Kidney glomerular epithelial cell (primary cell): ENCODE results near the gene VAPA.
"Not testable (repeated sequence)": the region's sequence is repeated elsewhere in the genome, so short reads cannot be mapped to it uniquely, and the experiment has no call there.

ENCODE experiments used
- DNase-seq: peaks from one replicate; lab custom pipeline; 2025; lab: John Stamatoyannopoulos, UW

VAPA gene

GRCh38 chr18:9886005-9886348 is 27.8 kb upstream of the VAPA start:
- DNase-seq = no peak

GRCh38 chr18:9887992-9888391 is 25.8 kb upstream of the VAPA start:
- no peak for DNase-seq

GRCh38 chr18:9890196-9890595 is 23.6 kb upstream of the VAPA start:
- DNase-seq = no peak

- no peak for DNase-seq
These were observed 22.9 kb upstream of the VAPA start for GRCh38 chr18:9890957-9891356.

GRCh38 chr18:9891515-9891914 is 22.3 kb upstream of the VAPA start:
- peak; percentile 64 for DNase-seq

- DNase-seq = no peak
These were observed 19.3 kb upstream of the VAPA start for GRCh38 chr18:9894454-9895068.

GRCh38 chr18:9897129-9897528 is 16.7 kb upstream of the VAPA start:
- no peak for DNase-seq

GRCh38 chr18:9897787-9898291 is 16.0 kb upstream of the VAPA start:
- DNase-seq = not testable (repeated sequence)

- DNase-seq = peak; percentile 63
These were observed 14.8 kb upstream of the VAPA start for GRCh38 chr18:9898792-9899549.

GRCh38 chr18:9899550-9899930 is 14.3 kb upstream of the VAPA start:
- not testable (repeated sequence) for DNase-seq

- DNase-seq = no peak
These were observed 13.1 kb upstream of the VAPA start for GRCh38 chr18:9900699-9901098.

- DNase-seq = peak; percentile 47
These were observed 12.4 kb upstream of the VAPA start for GRCh38 chr18:9901377-9901776.

- not testable (repeated sequence) for DNase-seq
These were observed 11.6 kb upstream of the VAPA start for GRCh38 chr18:9902264-9902663.

- DNase-seq = no peak
These were observed 11.0 kb upstream of the VAPA start for GRCh38 chr18:9902832-9903231.

GRCh38 chr18:9905401-9905922 is 8.4 kb upstream of the VAPA start:
- peak; percentile 72 for DNase-seq

GRCh38 chr18:9906481-9906880 is 7.3 kb upstream of the VAPA start:
- no peak for DNase-seq

GRCh38 chr18:9907867-9908266 is 5.9 kb upstream of the VAPA start:
- no peak for DNase-seq

- no peak for DNase-seq
These were observed 3.7 kb upstream of the VAPA start for GRCh38 chr18:9910071-9910470.

GRCh38 chr18:9910661-9911060 is 3.2 kb upstream of the VAPA start:
- DNase-seq = no peak

- DNase-seq = no peak
These were observed 2.6 kb upstream of the VAPA start for GRCh38 chr18:9911226-9911625.

GRCh38 chr18:9912285-9912684 is 1.5 kb upstream of the VAPA start:
- DNase-seq = not testable (repeated sequence)

GRCh38 chr18:9913151-9913525 is 678 bp upstream of the VAPA start:
- no peak for DNase-seq

- no peak for DNase-seq
These were observed 443 bp downstream of the VAPA start for GRCh38 chr18:9914334-9914583.
